NCI-H748 treated with DMSO at 0.1 percent for 48 hours (cell line): ENCODE data around the gene SPINK8.
"Not testable (repeated sequence)": the region's sequence is repeated elsewhere in the genome, so short reads cannot be mapped to it uniquely, and the experiment has no call there.

ENCODE experiments used
- DNase-seq: peaks from one replicate; lab custom pipeline; 2025; lab: John Stamatoyannopoulos, UW

The SPINK8 gene

GRCh38 chr3:48333346-48334245 lies at the start of gene SPINK8:
Gene SPINK8, minus strand, starts transcription at chr3:48333661. Its CDS starts 5,320 bp downstream, at chr3:48328341.
- DNase-seq, result not testable (repeated sequence)

GRCh38 chr3:48372862-48373435 lies 39.5 kb upstream of the SPINK8 start:
- DNase-seq, result no peak

- no peak for DNase-seq
These were observed 38.9 kb upstream of the SPINK8 start for GRCh38 chr3:48372377-48372770.

GRCh38 chr3:48371651-48372376 lies 38.4 kb upstream of the SPINK8 start, which contains the start of gene FBXW12:
Gene FBXW12, plus strand, starts transcription at chr3:48372219. Its CDS starts 549 bp downstream, at chr3:48372768.
- no peak for DNase-seq

GRCh38 chr3:48370333-48370713 lies 36.9 kb upstream of the SPINK8 start:
- DNase-seq, result no peak

- DNase-seq, result no peak
These were observed 36.4 kb upstream of the SPINK8 start for GRCh38 chr3:48369693-48370332.

- DNase-seq, result no peak
These were observed 33.7 kb upstream of the SPINK8 start for GRCh38 chr3:48367201-48367600.

GRCh38 chr3:48364840-48365239 lies 31.4 kb upstream of the SPINK8 start:
- no peak for DNase-seq

- DNase-seq, result no peak
These were observed 28.5 kb upstream of the SPINK8 start for GRCh38 chr3:48361928-48362327.

GRCh38 chr3:48356419-48356818 lies 23.0 kb upstream of the SPINK8 start:
- no peak for DNase-seq

GRCh38 chr3:48353987-48354386 lies 20.5 kb upstream of the SPINK8 start:
- DNase-seq, result no peak

- DNase-seq, result no peak
These were observed 19.1 kb upstream of the SPINK8 start for GRCh38 chr3:48352546-48352945.

GRCh38 chr3:48347500-48347899 lies 14.0 kb upstream of the SPINK8 start:
- DNase-seq, result no peak

GRCh38 chr3:48345946-48346572 lies 12.6 kb upstream of the SPINK8 start:
- no peak for DNase-seq

GRCh38 chr3:48344867-48345507 lies 11.5 kb upstream of the SPINK8 start:
- no peak for DNase-seq

GRCh38 chr3:48343432-48343831 lies 10.0 kb upstream of the SPINK8 start:
- DNase-seq, result no peak

- no peak for DNase-seq
These were observed 5.2 kb upstream of the SPINK8 start for GRCh38 chr3:48338635-48339034.

GRCh38 chr3:48337536-48337935 lies 4.1 kb upstream of the SPINK8 start:
- not testable (repeated sequence) for DNase-seq

GRCh38 chr3:48335286-48335685 lies 1.8 kb upstream of the SPINK8 start:
- DNase-seq, result not testable (repeated sequence)

- no peak for DNase-seq
These were observed 1.1 kb upstream of the SPINK8 start for GRCh38 chr3:48334605-48335004.
